ENCODE results near the gene MAGI2. TPM values are rescaled to one million over a fixed set of nuclear protein-coding genes. Genes with fewer than 3 reads are reported as not detected.
"Not testable (repeated sequence)": the region's sequence is repeated elsewhere in the genome, so short reads cannot be mapped to it uniquely, and the experiment has no call there.

The MAGI2 gene
- polyA plus RNA-seq, 4 donors: 8.3 to 40.6 (median 33.9) TPM

- DNase-seq (ENCODE audit: low read depth in 4 of 4, low spot score in 3 of 4): no peak
Observed at GRCh38 chr7:78983483-78983882, 470.0 kb downstream of the MAGI2 start.

- DNase-seq (ENCODE audit: low read depth in 4 of 4, low spot score in 3 of 4): no peak
Observed at GRCh38 chr7:78970440-78970916, 483.0 kb downstream of the MAGI2 start.

GRCh38 chr7:78968951-78969350 is 484.5 kb downstream of the MAGI2 start:
- DNase-seq (ENCODE audit: low read depth in 4 of 4, low spot score in 3 of 4): no peak

GRCh38 chr7:78967561-78967960 is 485.9 kb downstream of the MAGI2 start:
- not testable (repeated sequence) for DNase-seq (ENCODE audit: low read depth in 4 of 4, low spot score in 3 of 4)

GRCh38 chr7:78967046-78967445 is 486.4 kb downstream of the MAGI2 start:
- DNase-seq (ENCODE audit: low read depth in 4 of 4, low spot score in 3 of 4): no peak

GRCh38 chr7:78959477-78959876 is 494.0 kb downstream of the MAGI2 start:
- DNase-seq (ENCODE audit: low read depth in 4 of 4, low spot score in 3 of 4): no peak

GRCh38 chr7:78955329-78955728 is 498.1 kb downstream of the MAGI2 start:
- DNase-seq (ENCODE audit: low read depth in 4 of 4, low spot score in 3 of 4): no peak

- no peak for DNase-seq (ENCODE audit: low read depth in 4 of 4, low spot score in 3 of 4)
Observed at GRCh38 chr7:78953726-78954363, 499.6 kb downstream of the MAGI2 start.

GRCh38 chr7:78953090-78953489 is 500.4 kb downstream of the MAGI2 start:
- DNase-seq (ENCODE audit: low read depth in 4 of 4, low spot score in 3 of 4): no peak

- DNase-seq (ENCODE audit: low read depth in 4 of 4, low spot score in 3 of 4): no peak
Observed at GRCh38 chr7:78939669-78940068, 513.8 kb downstream of the MAGI2 start.

- no peak for DNase-seq (ENCODE audit: low read depth in 4 of 4, low spot score in 3 of 4)
Observed at GRCh38 chr7:78924581-78924980, 528.9 kb downstream of the MAGI2 start.

- DNase-seq (ENCODE audit: low read depth in 4 of 4, low spot score in 3 of 4): no peak
Observed at GRCh38 chr7:78912781-78913180, 540.7 kb downstream of the MAGI2 start.

GRCh38 chr7:78906735-78907134 is 546.7 kb downstream of the MAGI2 start:
- DNase-seq (ENCODE audit: low read depth in 4 of 4, low spot score in 3 of 4): no peak

GRCh38 chr7:78905436-78905835 is 548.0 kb downstream of the MAGI2 start:
- DNase-seq (ENCODE audit: low read depth in 4 of 4, low spot score in 3 of 4): no peak

- DNase-seq (ENCODE audit: low read depth in 4 of 4, low spot score in 3 of 4): no peak
Observed at GRCh38 chr7:78904983-78905382, 548.5 kb downstream of the MAGI2 start.

- no peak for DNase-seq (ENCODE audit: low read depth in 4 of 4, low spot score in 3 of 4)
Observed at GRCh38 chr7:78901566-78901965, 551.9 kb downstream of the MAGI2 start.

- DNase-seq (ENCODE audit: low read depth in 4 of 4, low spot score in 3 of 4): no peak
Observed at GRCh38 chr7:78900806-78901205, 552.7 kb downstream of the MAGI2 start.

- DNase-seq (ENCODE audit: low read depth in 4 of 4, low spot score in 3 of 4): no peak
Observed at GRCh38 chr7:78895393-78895792, 558.1 kb downstream of the MAGI2 start.

- DNase-seq (ENCODE audit: low read depth in 4 of 4, low spot score in 3 of 4): no peak
Observed at GRCh38 chr7:78879206-78879605, 574.3 kb downstream of the MAGI2 start.

GRCh38 chr7:78873117-78873516 is 580.4 kb downstream of the MAGI2 start:
- no peak for DNase-seq (ENCODE audit: low read depth in 4 of 4, low spot score in 3 of 4)

- no peak for DNase-seq (ENCODE audit: low read depth in 4 of 4, low spot score in 3 of 4)
Observed at GRCh38 chr7:78864339-78864738, 589.1 kb downstream of the MAGI2 start.

GRCh38 chr7:78863281-78863680 is 590.2 kb downstream of the MAGI2 start:
- DNase-seq (ENCODE audit: low read depth in 4 of 4, low spot score in 3 of 4): no peak

GRCh38 chr7:78862411-78862900 is 591.0 kb downstream of the MAGI2 start:
- no peak for DNase-seq (ENCODE audit: low read depth in 4 of 4, low spot score in 3 of 4)
